ENCODE measurements around the gene ASIC4. TPM values are rescaled to one million over a fixed set of nuclear protein-coding genes. Genes with fewer than 3 reads are reported as not detected.

The ASIC4 gene
- polyA plus RNA-seq, 2 of the 4 experiments (the other 2 are of a cell fraction), result 0.04 TPM; not detected in 1

- FAIRE-seq (no peak), DNase-seq (ENCODE audit: low read depth in 1 of 2, low spot score in 1 of 2) (no peak), ATAC-seq (no peak)
- Histone ChIP-seq H3K9me3 (no peaks in the 10 kb centered on the region), H3K27ac (no peak overlapping the region), H3K4me3 (no peak overlapping the region), H3K4me2 (no peak overlapping the region), H3K4me1 (peaks cover 9% of the 10 kb centered on the region)
- TF ChIP-seq, protein P1, sequence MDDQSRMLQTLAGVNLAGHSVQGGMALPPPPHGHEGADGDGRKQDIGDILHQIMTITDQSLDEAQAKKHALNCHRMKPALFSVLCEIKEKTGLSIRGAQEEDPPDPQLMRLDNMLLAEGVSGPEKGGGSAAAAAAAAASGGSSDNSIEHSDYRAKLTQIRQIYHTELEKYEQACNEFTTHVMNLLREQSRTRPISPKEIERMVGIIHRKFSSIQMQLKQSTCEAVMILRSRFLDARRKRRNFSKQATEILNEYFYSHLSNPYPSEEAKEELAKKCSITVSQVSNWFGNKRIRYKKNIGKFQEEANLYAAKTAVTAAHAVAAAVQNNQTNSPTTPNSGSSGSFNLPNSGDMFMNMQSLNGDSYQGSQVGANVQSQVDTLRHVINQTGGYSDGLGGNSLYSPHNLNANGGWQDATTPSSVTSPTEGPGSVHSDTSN (IDR thresholded peaks at IDR 0.05), result no peak
- TF ChIP-seq MYC (IDR thresholded peaks at IDR 0.05; ENCODE audit: borderline replicate concordance, low read length) (no peak), RNF2 (IDR thresholded peaks at IDR 0.05; ENCODE audit: borderline replicate concordance, low read depth) (no peak), HDAC2 (IDR thresholded peaks at IDR 0.05) (no peak), TFCP2L1 (CRISPR knock-in tag; IDR thresholded peaks at IDR 0.05) (no peak), NR3C1 (IDR thresholded peaks at IDR 0.05) (no peak), KDM1A (IDR thresholded peaks at IDR 0.05; ENCODE audit: low read depth) (no peak), E2F6 (IDR thresholded peaks at IDR 0.05; ENCODE audit: borderline replicate concordance, low read depth) (no peak), JUN (IDR thresholded peaks at IDR 0.05) (no peak), CHD4 (IDR thresholded peaks at IDR 0.05; ENCODE audit: borderline replicate concordance) (no peak), KDM5A (IDR thresholded peaks at IDR 0.05) (no peak), PHF8 (IDR thresholded peaks at IDR 0.05; ENCODE audit: borderline replicate concordance, low read depth) (no peak), MAZ (IDR thresholded peaks at IDR 0.05; ENCODE audit: borderline replicate concordance, low read depth, low read length) (no peak), SREBF2 (IDR thresholded peaks at IDR 0.05) (no peak), CBX2 (IDR thresholded peaks at IDR 0.05; ENCODE audit: borderline replicate concordance, low read depth) (no peak), BHLHE40 (IDR thresholded peaks at IDR 0.05; ENCODE audit: low read depth, low read length) (no peak), RFX5 (IDR thresholded peaks at IDR 0.05) (no peak), ZSCAN20 (CRISPR knock-in tag; IDR thresholded peaks at IDR 0.05) (no peak), RCOR1 (IDR thresholded peaks at IDR 0.05; ENCODE audit: low read depth, low read length) (no peak)
- TF ChIP-seq, protein P2, sequence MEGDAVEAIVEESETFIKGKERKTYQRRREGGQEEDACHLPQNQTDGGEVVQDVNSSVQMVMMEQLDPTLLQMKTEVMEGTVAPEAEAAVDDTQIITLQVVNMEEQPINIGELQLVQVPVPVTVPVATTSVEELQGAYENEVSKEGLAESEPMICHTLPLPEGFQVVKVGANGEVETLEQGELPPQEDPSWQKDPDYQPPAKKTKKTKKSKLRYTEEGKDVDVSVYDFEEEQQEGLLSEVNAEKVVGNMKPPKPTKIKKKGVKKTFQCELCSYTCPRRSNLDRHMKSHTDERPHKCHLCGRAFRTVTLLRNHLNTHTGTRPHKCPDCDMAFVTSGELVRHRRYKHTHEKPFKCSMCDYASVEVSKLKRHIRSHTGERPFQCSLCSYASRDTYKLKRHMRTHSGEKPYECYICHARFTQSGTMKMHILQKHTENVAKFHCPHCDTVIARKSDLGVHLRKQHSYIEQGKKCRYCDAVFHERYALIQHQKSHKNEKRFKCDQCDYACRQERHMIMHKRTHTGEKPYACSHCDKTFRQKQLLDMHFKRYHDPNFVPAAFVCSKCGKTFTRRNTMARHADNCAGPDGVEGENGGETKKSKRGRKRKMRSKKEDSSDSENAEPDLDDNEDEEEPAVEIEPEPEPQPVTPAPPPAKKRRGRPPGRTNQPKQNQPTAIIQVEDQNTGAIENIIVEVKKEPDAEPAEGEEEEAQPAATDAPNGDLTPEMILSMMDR (IDR thresholded peaks at IDR 0.05), result no peak
- ChIA-PET CTCF (interaction anchor here (0.7 to 79.1 kb wide), 10 partner anchors 8 to 152 kb away, joined by 3 to 3291 read pairs (median 40); partner anchors contain the start of genes ASIC4, GMPPA and SPEG), POLR2A (no interaction called here)
- 64% methylated on average over 8 of the region's 15 CpGs for WGBS (ENCODE audit: missing lambda C conversion rate)
Observed at GRCh38 chr2:219537657-219538488, 23.6 kb downstream of the ASIC4 start.

- peaks cover 9% of the 10 kb centered on the region for H3K4me1 ChIP-seq
- POLR2A ChIA-PET, result no interaction called here
- H3K9me3 ChIP-seq, result no peaks in the 10 kb centered on the region
- CTCF ChIA-PET, result interaction anchor here (2.3 to 79.1 kb wide), 6 partner anchors 9 to 152 kb away, joined by 11 to 3291 read pairs (median 73); partner anchors contain the start of genes ASIC4, GMPPA and SPEG
- H3K27ac ChIP-seq, result no peak overlapping the region
- 58% methylated on average over 6 of the region's 6 CpGs for WGBS (ENCODE audit: missing lambda C conversion rate)
- H3K4me2 ChIP-seq, result no peak overlapping the region
- FAIRE-seq (no peak), ATAC-seq (no peak), DNase-seq (ENCODE audit: low read depth in 1 of 2, low spot score in 1 of 2) (no peak)
- no peak overlapping the region for H3K4me3 ChIP-seq
- no peak for TF ChIP-seq RNF2 (IDR thresholded peaks at IDR 0.05; ENCODE audit: borderline replicate concordance, low read depth)
- no peak for TF ChIP-seq CEBPB (IDR thresholded peaks at IDR 0.05)
- TF ChIP-seq, protein P3, sequence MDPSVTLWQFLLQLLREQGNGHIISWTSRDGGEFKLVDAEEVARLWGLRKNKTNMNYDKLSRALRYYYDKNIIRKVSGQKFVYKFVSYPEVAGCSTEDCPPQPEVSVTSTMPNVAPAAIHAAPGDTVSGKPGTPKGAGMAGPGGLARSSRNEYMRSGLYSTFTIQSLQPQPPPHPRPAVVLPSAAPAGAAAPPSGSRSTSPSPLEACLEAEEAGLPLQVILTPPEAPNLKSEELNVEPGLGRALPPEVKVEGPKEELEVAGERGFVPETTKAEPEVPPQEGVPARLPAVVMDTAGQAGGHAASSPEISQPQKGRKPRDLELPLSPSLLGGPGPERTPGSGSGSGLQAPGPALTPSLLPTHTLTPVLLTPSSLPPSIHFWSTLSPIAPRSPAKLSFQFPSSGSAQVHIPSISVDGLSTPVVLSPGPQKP (IDR thresholded peaks at IDR 0.05; ENCODE audit: low read depth, low read length), result no peak
- TF ChIP-seq HOXB5 (CRISPR knock-in tag; IDR thresholded peaks at IDR 0.05), result no peak
- no peak for TF ChIP-seq ESRRA (IDR thresholded peaks at IDR 0.05; ENCODE audit: borderline replicate concordance, low read length)
- TF ChIP-seq, protein P4, sequence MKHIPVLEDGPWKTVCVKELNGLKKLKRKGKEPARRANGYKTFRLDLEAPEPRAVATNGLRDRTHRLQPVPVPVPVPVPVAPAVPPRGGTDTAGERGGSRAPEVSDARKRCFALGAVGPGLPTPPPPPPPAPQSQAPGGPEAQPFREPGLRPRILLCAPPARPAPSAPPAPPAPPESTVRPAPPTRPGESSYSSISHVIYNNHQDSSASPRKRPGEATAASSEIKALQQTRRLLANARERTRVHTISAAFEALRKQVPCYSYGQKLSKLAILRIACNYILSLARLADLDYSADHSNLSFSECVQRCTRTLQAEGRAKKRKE (CRISPR knock-in tag; IDR thresholded peaks at IDR 0.05; ENCODE audit: low read depth), result no peak
- TF ChIP-seq ZFP36 (IDR thresholded peaks at IDR 0.05; ENCODE audit: borderline replicate concordance, partially characterized antibody), result no peak
- no peak for TF ChIP-seq CBX2 (IDR thresholded peaks at IDR 0.05; ENCODE audit: borderline replicate concordance, low read depth)
- TF ChIP-seq RCOR1 (IDR thresholded peaks at IDR 0.05; ENCODE audit: low read depth, low read length), result no peak
- TF ChIP-seq FOSB (CRISPR knock-in tag; IDR thresholded peaks at IDR 0.05), result no peak
- no peak for TF ChIP-seq MYC (IDR thresholded peaks at IDR 0.05; ENCODE audit: borderline replicate concordance, low read length)
- TF ChIP-seq, protein P5, sequence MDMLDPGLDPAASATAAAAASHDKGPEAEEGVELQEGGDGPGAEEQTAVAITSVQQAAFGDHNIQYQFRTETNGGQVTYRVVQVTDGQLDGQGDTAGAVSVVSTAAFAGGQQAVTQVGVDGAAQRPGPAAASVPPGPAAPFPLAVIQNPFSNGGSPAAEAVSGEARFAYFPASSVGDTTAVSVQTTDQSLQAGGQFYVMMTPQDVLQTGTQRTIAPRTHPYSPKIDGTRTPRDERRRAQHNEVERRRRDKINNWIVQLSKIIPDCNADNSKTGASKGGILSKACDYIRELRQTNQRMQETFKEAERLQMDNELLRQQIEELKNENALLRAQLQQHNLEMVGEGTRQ (IDR thresholded peaks at IDR 0.05), result no peak
- no peak for TF ChIP-seq KDM1A (IDR thresholded peaks at IDR 0.05; ENCODE audit: low read depth)
- TF ChIP-seq MAZ (IDR thresholded peaks at IDR 0.05; ENCODE audit: borderline replicate concordance, low read depth, low read length), result no peak
- TF ChIP-seq GATA3 (IDR thresholded peaks at IDR 0.05; ENCODE audit: borderline replicate concordance), result no peak
- no peak for TF ChIP-seq BHLHE40 (IDR thresholded peaks at IDR 0.05; ENCODE audit: low read depth, low read length)
- TF ChIP-seq EHF (CRISPR knock-in tag; IDR thresholded peaks at IDR 0.05), result no peak
Observed at GRCh38 chr2:219538504-219538951, 24.2 kb downstream of the ASIC4 start.
